Adrenal gland (tissue), 5 donors: ENCODE data around the gene PTX4.

Source experiments
- POLR2A ChIP-seq, 2 donors: fragments of 450-650 bp; IDR thresholded peaks; one replicate each; pipeline ENCODE4 v1.6.1; 2017; ENCODE audit warnings: antibody characterized with exemption in 2 of 2, mild to moderate bottlenecking in 2 of 2, moderate library complexity in 1 of 2
- TF ChIP-seq, protein P1 (sequence below), 6 experiments: fragments of 450-650 bp in 4 of 6; fragments of 200-600 bp in 2 of 6; sonication (generic) in 1 of 6; IDR thresholded peaks; 1 replicate in 5 of 6; 2 replicates in 1 of 6; pipeline versions ENCODE4 v1.5.1 to v1.8.0; 2016 to 2021; ENCODE audit warnings: antibody characterized with exemption in 6 of 6, mild to moderate bottlenecking in 2 of 6, moderate library complexity in 1 of 6
- donor health status: DM: no; HTN: no; CAD: no.

DNA sequence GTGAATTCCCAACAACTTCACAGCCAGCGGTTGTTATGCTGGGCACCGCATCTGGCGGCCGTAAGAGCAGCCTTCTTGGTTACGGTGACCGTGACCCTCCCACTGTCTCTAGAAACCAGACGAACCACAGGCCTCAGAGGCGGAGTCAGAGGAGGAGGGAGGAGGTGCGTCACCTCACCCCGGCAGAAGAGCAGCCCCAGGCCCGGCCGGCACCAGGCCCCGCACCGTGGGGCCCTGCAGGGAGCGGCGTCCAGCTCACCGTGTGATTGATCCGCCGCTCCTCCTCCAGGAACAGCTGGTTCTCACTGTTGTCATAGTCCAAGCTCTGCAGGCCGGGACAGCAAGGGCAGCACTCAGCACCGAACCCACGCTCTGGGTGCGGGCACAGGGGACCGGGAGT lies 27.6 kb downstream of the PTX4 start:
- TF ChIP-seq, protein P1, sequence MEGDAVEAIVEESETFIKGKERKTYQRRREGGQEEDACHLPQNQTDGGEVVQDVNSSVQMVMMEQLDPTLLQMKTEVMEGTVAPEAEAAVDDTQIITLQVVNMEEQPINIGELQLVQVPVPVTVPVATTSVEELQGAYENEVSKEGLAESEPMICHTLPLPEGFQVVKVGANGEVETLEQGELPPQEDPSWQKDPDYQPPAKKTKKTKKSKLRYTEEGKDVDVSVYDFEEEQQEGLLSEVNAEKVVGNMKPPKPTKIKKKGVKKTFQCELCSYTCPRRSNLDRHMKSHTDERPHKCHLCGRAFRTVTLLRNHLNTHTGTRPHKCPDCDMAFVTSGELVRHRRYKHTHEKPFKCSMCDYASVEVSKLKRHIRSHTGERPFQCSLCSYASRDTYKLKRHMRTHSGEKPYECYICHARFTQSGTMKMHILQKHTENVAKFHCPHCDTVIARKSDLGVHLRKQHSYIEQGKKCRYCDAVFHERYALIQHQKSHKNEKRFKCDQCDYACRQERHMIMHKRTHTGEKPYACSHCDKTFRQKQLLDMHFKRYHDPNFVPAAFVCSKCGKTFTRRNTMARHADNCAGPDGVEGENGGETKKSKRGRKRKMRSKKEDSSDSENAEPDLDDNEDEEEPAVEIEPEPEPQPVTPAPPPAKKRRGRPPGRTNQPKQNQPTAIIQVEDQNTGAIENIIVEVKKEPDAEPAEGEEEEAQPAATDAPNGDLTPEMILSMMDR (IDR thresholded peaks at IDR 0.05) = no peak
- no peak for TF ChIP-seq POLR2A (IDR thresholded peaks at IDR 0.05)
